HS-5 (cell line): ENCODE results near the gene CEP170B.
A peak's percentile ranks its signal among the peaks of the same experiment; 100 is the strongest.
"Not testable (repeated sequence)": the region's sequence is repeated elsewhere in the genome, so short reads cannot be mapped to it uniquely, and the experiment has no call there.

Experiments used
- DNase-seq: peaks from one replicate; pipeline ENCODE4 v3.0.0-alpha.2; 2012; ENCODE audit warnings: low read depth

Gene CEP170B

DNA sequence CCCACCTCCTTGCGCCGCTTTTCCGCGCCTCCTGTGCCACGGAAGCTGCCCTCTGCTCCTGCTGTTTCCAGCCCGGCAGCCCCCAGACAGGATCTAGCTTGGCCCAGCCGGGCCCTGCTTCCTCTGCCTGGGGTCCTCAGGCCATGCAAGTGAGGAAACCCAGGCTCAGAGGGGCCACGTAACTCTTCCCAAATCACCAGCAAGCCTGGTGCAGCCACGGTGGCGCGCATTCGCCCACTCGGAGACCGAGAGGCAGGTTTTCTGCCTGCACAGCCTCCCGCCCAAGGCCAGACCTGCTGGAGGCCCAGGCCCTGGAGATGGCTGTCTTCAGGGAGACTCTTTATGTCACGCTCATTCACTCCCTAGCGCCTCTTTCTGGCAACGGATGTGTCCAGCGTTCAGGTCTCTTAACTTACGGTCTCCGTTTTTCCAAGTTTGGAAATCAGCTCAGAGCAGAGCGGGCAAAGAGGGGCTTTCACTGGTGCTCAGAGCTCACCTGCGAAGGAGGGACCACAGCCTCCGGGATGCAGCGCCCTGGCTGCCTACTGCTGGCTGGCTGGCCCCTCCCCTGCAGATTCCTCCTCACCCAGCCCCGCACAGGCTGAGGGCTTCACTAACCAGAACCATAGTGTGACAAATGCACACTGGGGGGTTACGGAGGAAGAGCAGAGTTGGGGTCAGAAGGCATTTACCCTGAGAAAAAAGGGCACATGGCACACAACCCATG is 20.6 kb upstream of the CEP170B start:
- no peak for DNase-seq

DNA sequence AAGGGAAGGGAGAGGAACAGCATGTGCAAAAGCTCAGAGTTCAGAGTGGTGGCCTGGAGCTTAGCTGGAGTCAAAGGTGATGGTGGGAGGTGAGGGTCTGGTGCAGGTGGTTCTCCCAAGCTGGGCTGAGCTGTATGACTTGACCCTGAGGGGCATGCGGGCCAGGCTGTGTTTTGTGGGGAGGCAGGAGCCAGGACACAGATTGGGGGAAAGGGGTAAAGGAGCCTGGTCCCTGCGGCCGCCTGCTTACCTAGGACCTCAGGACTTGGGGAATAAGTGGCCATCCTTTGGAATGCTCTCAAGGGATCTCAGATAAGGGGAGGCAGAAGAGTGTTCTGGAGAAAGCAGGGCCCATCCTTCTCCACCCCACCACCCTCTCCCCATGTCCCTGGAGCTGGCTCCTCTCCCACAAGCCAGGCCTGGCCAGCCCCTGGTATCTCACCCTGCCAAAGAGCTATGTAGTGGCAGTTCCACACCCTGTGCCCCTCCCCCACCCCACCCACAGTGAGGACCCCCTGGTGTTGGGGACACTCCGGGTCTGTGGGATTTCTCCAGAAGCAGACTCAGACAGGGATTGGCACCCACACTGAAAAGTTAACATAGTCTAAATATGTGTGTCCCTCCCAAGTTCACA is 19.9 kb upstream of the CEP170B start:
- no peak for DNase-seq

DNA sequence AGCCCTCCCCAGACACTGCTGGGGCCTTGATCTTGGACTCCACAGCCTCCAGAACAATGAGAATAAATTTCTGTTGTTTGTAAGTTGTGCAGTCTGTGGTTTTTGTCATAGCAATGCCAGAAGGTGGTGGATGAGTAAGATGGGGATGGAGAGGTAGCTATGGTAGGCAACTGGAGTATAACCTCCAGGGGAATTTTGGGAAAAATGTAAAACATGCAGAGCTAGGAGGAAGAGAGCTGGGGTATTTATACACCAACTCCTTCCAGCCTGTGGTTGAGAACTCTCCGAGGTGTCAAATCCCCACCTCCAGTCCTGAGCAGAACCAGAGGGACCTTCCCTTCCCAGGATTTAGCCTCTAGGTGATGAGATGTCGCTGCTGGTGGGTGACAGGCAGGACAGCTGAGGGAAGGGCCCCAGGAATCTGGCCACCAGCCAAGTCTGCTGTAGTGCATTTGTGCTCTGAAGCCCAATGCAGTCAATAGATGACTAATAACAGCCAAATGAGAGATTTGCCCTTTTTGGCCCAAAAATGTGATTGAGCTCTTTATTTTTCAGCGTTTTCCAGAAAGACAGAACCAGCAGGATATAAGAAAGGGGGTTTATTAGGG is 19.1 kb upstream of the CEP170B start:
- no peak for DNase-seq

DNA sequence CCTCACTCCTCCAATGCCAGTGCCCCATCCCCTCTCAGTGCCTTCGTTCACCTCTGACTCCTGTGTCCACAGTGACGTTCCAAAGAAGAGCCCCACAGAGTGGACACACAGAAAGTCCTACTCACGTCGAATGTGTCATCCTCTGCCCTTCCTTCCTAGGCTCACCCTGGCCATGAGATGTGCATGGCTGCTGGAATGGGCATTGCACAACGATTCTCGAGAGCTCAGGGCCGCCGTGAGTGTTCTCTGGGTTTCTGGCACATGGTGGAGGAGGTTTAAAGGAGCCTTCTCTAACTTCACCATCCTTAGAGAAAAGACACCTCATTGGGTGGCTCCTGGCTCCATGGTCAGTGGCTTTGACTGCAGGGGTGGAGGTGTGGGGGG is 12.8 kb upstream of the CEP170B start:
- no peak for DNase-seq

DNA sequence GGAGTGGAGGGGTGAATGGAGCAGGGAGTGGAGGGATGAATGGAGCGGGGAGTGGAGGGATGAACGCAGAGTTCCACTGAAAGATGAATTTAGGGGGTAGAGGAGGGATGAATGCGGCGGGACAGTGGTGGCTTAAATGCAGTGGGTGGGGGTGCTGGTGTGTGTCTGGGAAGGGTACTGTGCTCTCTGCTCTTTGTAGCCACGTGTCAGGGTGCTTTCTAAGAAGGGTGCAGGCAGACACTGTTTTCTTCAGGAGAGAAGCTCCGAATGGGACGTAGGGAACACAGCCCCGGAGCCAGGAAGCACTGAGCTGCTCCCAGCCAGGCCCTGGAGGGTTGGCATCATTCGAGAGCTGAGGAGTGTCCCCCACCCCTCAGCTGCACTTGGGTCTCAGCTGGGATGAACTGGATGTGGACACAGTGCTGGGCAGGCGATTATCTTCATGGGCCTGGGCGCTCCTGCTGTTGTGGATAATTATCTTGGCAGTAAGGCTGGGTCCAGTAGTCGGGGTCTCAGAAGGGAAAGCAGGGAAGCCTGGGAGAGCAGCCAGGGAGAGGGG is 9.5 kb upstream of the CEP170B start:
- DNase-seq: no peak

DNA sequence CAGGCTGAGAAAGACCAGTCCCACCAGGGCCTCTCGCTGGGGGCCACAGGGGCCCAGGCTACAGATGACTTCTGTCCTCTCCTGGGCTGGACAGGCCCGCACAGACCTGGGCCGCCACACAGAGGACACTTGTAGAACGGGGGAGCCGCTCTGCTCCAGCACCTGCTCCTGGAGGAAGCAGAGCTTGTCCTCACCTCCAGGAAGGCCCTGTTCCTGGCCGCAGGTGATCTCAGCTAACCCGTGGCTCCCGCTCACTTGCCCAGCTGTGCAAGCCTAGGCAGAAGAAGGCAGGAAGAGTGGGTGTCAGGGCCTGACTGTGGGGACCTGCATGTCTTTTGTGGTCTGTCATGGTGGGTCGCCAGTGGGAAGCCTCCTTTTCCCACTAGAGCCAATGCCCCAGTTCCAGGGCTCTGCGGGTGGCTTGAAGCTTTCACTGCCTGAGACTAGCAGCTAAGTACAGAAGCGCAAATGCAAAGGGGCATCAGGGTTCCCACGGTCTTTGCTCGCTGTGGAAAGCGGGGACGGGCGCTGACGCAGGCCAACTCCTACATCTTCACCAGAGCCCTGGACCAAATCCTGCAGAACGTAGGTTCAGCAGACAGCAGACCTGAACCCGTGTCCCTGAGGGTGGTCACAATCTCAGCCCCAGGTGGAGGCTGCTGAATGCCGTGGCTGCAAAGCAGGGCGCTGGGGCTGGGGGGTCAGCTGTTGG is 8.8 kb upstream of the CEP170B start:
- no peak for DNase-seq

DNA sequence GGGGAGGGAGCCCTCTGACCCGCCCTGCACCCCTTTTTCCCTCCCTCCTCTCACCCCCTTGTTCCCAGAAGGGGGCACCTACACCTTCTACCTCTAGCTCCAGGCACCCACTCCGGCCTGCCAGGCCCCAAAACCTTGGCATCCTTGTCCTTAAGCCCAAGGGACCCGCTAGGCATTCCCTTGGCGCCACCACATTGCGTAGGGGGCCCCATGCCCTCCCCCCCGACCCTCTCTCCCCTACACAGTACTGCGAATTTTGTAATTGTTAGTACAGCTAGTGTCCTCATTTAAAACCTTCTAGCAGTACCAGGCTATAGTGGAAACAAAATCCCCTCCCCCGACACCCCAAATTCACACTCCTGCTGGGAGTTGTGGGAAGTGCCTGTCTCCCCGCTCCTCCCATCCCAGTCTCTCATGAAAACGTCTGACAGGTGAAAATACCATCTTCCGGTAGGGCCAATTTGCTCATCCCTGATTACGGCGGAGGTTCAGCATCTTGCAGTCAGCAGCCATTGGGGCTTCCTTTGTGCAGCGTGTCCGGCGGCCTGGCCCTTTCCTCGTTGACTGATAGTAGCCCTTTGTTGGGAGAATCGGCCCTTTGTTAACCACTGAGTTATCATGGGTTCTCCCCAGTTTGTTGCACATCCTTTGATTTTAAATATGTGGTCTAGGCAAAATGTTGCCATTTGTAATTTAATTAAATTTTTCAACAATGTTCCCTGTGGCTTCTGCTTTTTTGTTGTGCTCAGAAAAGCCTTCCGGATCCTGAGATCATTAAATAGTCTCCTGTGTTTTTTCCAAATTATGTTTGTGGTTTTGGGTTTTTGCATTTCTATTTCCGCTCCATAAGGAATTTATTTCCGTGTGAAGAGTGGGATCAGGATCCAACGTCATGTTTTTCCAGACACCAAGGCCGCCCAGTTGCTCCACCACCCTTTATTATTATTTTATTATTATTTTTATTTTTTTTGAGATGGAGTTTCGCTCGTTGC is 7.9 kb upstream of the CEP170B start:
- DNase-seq: no peak

DNA sequence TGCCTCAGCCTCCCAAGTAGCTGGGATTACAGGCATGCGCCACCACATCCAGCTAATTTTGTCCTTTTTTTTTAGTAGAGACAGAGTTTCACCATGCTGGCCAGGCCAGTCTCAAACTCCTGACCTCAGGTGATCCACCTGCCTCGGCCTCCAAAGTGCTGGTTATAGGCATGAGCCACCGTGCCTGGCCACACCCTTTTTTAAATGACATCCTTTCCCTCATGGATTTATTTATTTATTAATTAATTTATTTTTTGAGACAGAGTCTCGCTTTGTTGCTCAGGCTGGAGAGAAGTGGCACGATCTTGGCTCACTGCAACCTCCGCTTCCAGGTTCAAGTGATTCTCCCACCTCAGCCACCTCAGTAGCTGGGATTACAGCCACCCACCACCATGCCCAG is 7.1 kb upstream of the CEP170B start:
- not testable (repeated sequence) for DNase-seq

DNA sequence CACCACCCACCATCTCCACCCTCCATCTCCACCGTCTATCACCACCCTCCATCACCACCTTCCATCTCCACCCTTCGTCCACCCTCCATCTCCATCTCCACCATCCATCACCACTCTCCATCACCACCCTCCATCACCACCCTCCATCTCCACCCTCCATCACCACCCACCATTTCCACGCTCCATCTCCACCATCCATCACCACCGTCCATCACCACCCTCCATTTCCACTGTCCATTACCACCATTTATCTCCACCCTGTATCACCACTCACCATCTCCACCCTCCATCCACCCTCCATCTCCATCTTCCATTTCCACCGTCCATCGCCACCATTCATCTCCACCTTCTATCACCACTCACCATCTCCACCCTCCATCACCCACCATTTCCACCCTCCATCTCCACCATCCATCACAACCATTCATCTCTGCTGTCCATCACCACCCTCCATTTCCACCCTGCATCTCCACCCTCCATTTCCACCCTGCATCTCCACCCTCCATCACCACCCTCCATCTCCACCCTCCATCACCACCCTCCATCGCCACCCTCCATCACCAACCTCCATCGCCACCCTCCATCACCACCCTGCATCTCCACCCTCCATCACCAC is 6.1 kb upstream of the CEP170B start:
- DNase-seq: no peak

DNA sequence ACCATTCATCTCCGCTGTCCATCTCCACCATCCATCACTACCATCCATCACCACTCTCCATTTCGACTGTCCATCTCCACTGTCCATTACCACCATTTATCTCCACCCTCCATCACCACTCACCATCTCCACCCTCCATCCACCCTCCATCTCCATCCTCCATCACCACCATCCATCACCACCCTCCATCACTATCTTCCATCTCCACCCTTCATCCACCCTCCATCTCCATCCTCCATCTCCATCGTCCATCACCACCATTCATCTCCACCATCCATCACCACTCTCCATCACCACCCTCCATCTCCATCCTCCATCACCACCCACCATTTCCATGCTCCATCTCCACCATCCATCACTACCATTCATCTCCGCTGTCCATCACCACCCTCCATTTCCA is 5.2 kb upstream of the CEP170B start:
- DNase-seq: no peak

DNA sequence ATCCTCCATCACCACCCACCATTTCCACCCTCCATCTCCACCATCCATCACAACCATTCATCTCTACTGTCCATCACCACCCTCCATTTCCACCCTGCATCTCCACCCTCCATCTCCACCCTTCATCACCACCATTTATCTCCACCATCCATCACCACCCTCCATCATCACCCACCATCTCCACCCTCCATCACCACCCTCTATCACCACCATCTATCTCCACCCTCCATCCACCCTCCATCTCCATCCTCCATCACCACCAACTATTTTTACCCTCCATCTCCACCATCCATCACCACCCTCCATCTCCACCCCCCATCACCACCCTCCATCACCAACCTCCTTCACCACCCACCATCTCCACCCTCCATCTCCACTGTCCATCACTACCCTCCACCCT is 4.7 kb upstream of the CEP170B start:
- no peak for DNase-seq

DNA sequence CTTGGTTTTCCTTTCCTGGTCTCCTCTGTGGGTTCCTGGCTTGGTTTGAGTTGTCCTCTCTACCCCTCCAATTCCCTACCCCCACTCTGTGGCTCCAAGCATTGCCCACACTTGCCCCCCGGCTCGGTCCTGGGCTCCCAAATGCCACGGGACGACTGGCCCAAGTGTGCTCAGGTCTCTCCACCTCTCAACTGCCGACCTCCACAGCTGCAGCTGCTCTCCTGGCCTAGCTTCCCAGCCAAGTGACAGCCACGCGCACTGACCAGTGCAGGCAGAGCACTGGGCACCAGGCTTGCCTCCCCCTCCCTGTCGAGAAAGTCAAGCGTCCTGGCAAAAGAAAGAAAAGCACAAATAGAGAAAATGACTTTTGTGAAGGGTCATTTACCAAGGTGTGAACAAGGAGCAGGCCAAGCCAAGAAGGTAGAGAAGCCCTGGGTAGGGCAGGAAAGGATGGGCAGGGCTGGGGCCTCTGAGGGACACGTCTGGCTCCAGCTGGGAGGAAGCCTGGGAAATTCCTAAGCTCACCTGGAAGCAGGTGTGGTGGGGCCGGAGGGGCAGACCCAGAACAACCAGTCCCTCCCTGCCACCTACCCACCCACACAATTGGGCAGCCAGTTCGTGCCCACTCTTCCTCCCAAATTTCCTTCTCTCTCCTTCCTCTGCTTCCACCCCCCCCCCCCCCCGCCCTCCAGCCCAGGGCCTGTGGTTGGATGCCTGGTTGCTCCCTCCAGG is 1.8 kb upstream of the CEP170B start:
- no peak for DNase-seq

DNA sequence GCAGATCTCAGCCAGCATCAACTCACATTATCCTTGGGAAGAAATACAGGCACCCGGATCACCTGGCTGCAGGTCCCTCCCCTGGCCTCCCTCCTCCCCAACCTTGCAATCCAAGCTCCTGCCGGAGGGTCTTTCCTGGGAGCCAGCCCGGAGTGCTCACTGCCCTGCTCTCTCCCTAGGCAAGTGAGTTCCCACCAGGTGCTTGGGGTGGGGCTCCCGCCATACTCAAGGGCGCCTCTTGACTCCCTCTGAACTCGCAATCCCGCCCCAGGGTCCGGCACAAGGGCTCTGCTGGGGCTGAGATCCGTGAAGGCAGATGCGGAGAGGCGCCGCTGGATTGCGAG is 1.2 kb upstream of the CEP170B start:
- no peak for DNase-seq

DNA sequence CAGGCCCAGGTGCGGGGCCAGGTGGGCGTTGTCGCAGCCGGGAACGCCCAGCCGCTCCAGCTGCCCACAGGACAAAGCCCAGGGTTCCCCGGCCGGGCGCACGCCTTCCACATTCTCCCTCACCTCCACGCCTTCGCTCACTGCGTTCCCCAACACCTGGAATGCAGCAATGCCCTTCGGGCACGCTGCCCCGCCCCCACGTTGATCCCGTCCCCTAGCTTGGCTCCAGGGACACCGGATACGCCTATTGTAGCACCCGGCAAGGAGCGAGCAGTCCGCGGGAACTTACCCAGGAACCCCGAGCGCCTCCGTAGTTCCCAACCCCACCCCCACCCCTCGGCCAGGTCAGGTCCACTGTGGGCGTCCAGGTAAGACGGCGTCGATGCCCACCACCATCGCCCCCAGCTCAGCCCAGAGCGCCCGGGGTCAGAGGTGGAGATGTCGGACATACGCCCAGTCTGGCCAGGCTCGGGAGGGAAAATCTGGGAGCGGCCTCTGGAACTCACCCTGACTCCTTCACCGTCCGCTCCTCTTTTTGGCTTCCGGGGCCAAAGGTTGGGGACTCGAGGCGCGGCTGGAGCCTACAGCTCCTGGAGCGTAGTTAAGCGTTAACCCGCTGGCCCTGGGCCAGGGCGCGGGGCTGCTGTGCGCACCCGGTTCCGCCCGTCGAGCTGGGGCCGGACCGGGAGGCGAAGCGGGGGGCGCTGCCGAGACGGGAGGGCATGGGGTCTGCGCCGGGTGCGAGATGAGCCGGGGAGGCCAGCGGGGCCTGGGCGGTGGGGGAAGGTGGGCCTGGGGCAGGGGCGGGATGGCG is 594 bp upstream of the CEP170B start:
- no peak for DNase-seq

DNA sequence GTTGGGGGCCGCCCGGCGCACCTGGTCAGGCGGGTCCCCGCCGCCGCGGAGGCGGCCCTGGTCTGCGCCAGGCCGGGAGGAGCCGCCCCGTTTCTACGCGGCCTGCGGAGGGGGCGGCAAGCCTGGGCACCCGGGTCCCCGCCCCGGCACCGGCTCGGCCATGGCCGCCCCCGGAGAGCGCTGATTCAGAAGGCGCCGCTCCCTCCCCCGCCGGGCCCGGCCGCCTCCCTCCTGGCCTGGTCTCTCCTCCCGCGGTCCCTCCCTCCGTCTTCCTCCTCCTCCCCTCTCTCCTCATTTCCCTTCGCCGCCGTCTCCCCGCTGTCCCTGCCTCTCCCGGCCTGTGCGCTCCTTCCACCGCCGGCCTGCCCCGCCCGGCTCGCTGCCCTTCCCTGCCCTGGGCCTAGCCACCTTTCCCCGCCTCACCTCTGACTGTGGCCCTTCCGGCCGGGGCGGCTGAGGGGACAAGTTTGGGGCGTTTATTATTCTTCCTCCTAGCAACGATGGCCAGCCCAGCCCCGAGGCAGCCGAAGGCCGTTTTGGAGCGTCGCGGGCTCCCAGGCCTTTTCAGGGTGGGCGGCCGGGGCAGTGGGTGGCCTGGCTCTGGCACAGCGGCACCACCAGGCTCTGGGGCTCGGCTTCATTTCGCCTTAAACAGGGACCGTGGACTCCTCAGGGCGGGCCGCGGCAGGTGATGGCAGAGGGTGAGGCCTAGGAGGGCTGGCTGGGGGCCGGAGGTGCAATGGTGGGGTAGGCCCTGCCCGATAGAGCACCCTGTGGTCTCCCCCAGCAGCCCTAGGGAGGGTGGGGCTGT is 768 bp downstream of the CEP170B start:
- peak; percentile 13 for DNase-seq

DNA sequence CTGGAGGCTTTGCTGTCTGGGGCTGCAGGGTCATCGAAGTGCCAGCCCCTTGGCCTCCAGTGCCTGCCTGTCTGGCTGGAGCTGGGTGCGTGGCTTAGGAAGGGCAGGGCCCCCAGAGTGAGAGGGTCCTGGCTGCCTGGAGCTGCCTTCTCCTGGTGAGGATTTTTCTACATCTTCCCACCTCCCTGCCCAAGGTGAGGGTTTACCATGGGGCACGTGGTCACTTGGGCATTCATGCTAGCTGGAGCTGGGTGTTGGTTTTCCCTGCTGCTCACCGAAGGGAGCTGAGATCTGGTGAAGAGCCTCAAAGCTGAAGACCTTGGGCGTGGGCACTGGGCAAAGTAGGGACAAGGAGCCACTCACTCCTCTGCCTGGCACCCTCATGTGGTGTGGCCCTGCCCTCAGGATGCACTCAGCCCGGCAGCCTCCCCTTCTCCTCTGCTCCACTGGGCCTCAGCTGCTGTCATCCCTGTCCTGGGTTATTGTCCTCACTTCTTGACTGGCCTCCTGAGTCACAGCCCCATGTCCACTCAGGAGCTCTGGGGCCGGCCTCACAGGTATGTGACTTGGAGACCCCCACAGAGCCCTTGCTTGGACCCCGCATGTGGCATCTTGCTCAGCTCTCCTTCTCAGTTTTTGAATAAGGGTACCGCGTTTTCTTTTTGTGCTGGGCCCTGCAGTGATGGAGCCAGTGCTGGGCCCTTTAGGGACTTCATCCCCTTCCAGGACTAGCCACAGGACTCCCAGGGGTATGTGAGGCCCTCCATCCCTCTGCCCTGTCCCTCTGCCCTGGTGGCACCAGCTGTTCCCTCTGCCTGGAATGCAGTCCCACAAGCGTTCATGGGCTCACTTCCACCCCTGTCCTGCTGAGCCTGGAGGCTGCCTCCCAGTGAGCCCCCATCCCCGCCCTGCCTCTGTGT is 1.6 kb downstream of the CEP170B start:
- no peak for DNase-seq

DNA sequence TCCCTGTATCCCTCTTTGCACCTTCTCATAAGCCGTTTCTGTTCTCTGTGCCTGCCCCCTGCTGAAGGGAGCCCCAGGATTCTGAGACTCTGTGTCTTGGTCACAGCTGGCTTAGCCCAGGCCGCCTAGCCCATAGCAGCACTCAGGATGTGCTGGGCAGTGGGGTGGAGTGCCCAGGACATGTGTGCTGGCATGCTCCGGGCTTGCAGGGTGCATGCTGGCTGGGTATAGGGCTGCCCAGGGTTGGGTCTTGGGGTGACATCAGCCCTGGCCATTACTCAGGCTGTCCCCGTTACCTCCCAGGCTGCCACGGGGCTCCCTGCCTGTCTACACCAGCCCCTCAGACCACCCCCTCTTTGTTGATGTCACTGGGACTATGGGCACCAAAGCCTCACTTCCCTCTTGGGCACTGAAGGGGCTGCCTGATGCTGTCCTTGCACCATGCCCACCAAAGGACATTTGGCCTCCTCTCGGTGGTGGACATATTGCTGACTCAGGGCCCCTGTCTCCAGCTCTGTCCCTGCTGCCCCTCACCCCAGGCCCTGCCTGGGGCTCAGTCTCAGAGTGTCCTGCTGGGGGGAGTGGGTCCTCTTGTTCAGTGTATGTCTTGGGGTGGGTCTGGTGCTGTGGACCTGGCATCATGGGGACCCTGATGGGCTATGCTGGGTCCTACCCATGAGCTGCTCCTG is 2.4 kb downstream of the CEP170B start:
- no peak for DNase-seq
